ENCODE results near the gene P2RX1. TPM values are rescaled to one million over a fixed set of nuclear protein-coding genes. Genes with fewer than 3 reads are reported as not detected.

The P2RX1 gene
- polyA plus RNA-seq, 1 experiment, result 0.02 TPM

- TF ChIP-seq CTCF (IDR thresholded peaks at IDR 0.05; ENCODE audit: insufficient read depth, low read depth, low read length), result no peak
- DNase-seq (ENCODE audit: low read depth), result no peak
- Histone ChIP-seq H3K36me3 (ENCODE audit: control insufficient read depth, insufficient read depth, low read length) (no peaks in the 10 kb centered on the region), H3K4me3 (ENCODE audit: low read depth, low read length) (no peak overlapping the region), H3K27me3 (ENCODE audit: control insufficient read depth, insufficient read depth, low read length) (no peaks in the 10 kb centered on the region)
- ChIA-PET CTCF (interaction anchor here (0.9 to 3.6 kb wide), 4 partner anchors 17 to 200 kb away, joined by 3 to 24 read pairs (median 14); partner anchors contain the start of gene P2RX5), POLR2A (no interaction called here)
Measured at GRCh38 chr17:3896108-3896967, 19.9 kb downstream of the P2RX1 start.

- H3K27me3 ChIP-seq (ENCODE audit: control insufficient read depth, insufficient read depth, low read length), result no peaks in the 10 kb centered on the region
- H3K36me3 ChIP-seq (ENCODE audit: control insufficient read depth, insufficient read depth, low read length), result no peaks in the 10 kb centered on the region
- POLR2A ChIA-PET, result no interaction called here
- CTCF ChIA-PET, result interaction anchor here (3.6 kb wide), 1 partner anchor 18 kb away, joined by 22 read pairs; no protein-coding TSS in a partner anchor
- TF ChIP-seq CTCF (IDR thresholded peaks at IDR 0.05; ENCODE audit: insufficient read depth, low read depth, low read length), result no peak
- H3K4me3 ChIP-seq (ENCODE audit: low read depth, low read length), result no peak overlapping the region
- DNase-seq (ENCODE audit: low read depth), result no peak
Measured at GRCh38 chr17:3895354-3895753, 20.9 kb downstream of the P2RX1 start.

- ChIA-PET POLR2A (no interaction called here), CTCF (interaction anchor here (3.6 kb wide), 1 partner anchor 19 kb away, joined by 22 read pairs; no protein-coding TSS in a partner anchor)
- no peak for TF ChIP-seq CTCF (IDR thresholded peaks at IDR 0.05; ENCODE audit: insufficient read depth, low read depth, low read length)
- Histone ChIP-seq H3K27me3 (ENCODE audit: control insufficient read depth, insufficient read depth, low read length) (no peaks in the 10 kb centered on the region), H3K36me3 (ENCODE audit: control insufficient read depth, insufficient read depth, low read length) (no peaks in the 10 kb centered on the region), H3K4me3 (ENCODE audit: low read depth, low read length) (no peak overlapping the region)
- no peak for DNase-seq (ENCODE audit: low read depth)
Measured at GRCh38 chr17:3894911-3895343, 21.3 kb downstream of the P2RX1 start.

- no peak for DNase-seq (ENCODE audit: low read depth)
- Histone ChIP-seq H3K4me3 (ENCODE audit: low read depth, low read length) (no peak overlapping the region), H3K27me3 (ENCODE audit: control insufficient read depth, insufficient read depth, low read length) (no peaks in the 10 kb centered on the region), H3K36me3 (ENCODE audit: control insufficient read depth, insufficient read depth, low read length) (no peaks in the 10 kb centered on the region)
- no peak for TF ChIP-seq CTCF (IDR thresholded peaks at IDR 0.05; ENCODE audit: insufficient read depth, low read depth, low read length)
- CTCF ChIA-PET, result interaction anchor here (0.6 to 3.6 kb wide), 2 partner anchors 9 to 20 kb away, joined by 3 to 22 read pairs; no protein-coding TSS in a partner anchor
- POLR2A ChIA-PET, result no interaction called here
Measured at GRCh38 chr17:3894188-3894587, 22.1 kb downstream of the P2RX1 start.

- CTCF ChIA-PET, result interaction anchor here (3.6 kb wide), 1 partner anchor 20 kb away, joined by 22 read pairs; no protein-coding TSS in a partner anchor
- no peaks in the 10 kb centered on the region for H3K27me3 ChIP-seq (ENCODE audit: control insufficient read depth, insufficient read depth, low read length)
- DNase-seq (ENCODE audit: low read depth), result no peak
- TF ChIP-seq CTCF (IDR thresholded peaks at IDR 0.05; ENCODE audit: insufficient read depth, low read depth, low read length), result no peak
- POLR2A ChIA-PET, result no interaction called here
- H3K4me3 ChIP-seq (ENCODE audit: low read depth, low read length), result no peak overlapping the region
- H3K36me3 ChIP-seq (ENCODE audit: control insufficient read depth, insufficient read depth, low read length), result no peaks in the 10 kb centered on the region
Measured at GRCh38 chr17:3893720-3894116, 22.5 kb downstream of the P2RX1 start.

Measured in BJ (cell line).